Measurements from ENCODE around the gene POGK.

Gene POGK

GRCh38 chr1:166903232-166903631 is 64.0 kb downstream of the POGK start:
- peak; percentile 48 for DNase-seq (ENCODE audit: low read depth)

- DNase-seq (ENCODE audit: low read depth): no peak
Measured at GRCh38 chr1:166905136-166905535, 65.9 kb downstream of the POGK start.

- no peak for DNase-seq (ENCODE audit: low read depth)
Measured at GRCh38 chr1:166905900-166906299, 66.6 kb downstream of the POGK start.
